ENCODE results near the gene HAUS8. TPM values are rescaled to one million over a fixed set of nuclear protein-coding genes. Genes with fewer than 3 reads are reported as not detected.
"Not testable (repeated sequence)": the region's sequence is repeated elsewhere in the genome, so short reads cannot be mapped to it uniquely, and the experiment has no call there.

The HAUS8 gene
- total and polyA plus RNA-seq, 2 of the 8 experiments (the other 6 are each of a cell fraction or from before 2014, with no cell fraction given): 18.4 to 23.2 TPM

DNA sequence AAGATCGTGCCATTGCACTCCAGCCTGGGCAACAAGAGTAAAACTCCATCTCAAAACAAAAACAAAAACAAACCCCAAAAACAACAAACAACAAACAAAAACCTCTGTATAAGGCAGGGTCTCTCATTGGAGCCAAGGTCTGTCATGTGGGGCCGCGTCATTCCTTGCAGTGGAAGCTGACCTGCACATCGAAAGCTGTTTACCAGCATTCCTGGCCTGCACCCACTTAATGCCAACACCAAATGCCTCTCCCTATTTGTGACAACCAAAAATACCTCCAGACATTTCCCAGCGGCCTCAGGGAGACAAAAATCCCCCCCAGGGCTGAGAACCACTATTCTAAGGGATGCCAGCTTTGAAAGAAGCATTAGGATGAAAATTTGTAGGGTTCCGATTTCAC is 49.9 kb downstream of the HAUS8 start (continued):
- no peak for TF ChIP-seq KDM1A (IDR thresholded peaks at IDR 0.05; ENCODE audit: borderline replicate concordance, low read length)

- H4K91ac ChIP-seq (replicated peaks; ENCODE audit: insufficient read length, low read length); H2AFZ ChIP-seq (ENCODE audit: low read length); H4K8ac ChIP-seq (ENCODE audit: extremely low read depth, insufficient read depth, low read length); H2BK12ac ChIP-seq (ENCODE audit: low read depth, low read length); H3K23ac ChIP-seq (ENCODE audit: insufficient read length); FAIRE-seq; H3K4me1 ChIP-seq (replicated peaks in 1 of 4; ENCODE audit: control insufficient read depth in 3 of 4, insufficient read depth in 4 of 4, low read length in 3 of 4); H2BK5ac ChIP-seq (ENCODE audit: low read depth, low read length); H3K79me1 ChIP-seq (ENCODE audit: low read depth, low read length); H3K4me2 ChIP-seq (ENCODE audit: insufficient read depth in 1 of 2, low read depth in 2 of 2, low read length in 2 of 2); H2BK20ac ChIP-seq (ENCODE audit: low read length); H3K56ac ChIP-seq (replicated peaks; ENCODE audit: insufficient read length, low read depth, low read length); H3K4ac ChIP-seq (replicated peaks; ENCODE audit: insufficient read length, low read depth, low read length); H3K9ac ChIP-seq (replicated peaks in 1 of 4; ENCODE audit: extremely low read depth in 1 of 4, low read depth in 3 of 4, low read length in 3 of 4); H3K79me2 ChIP-seq (ENCODE audit: control insufficient read depth in 1 of 2, insufficient read depth in 2 of 2, low read length in 2 of 2); H3K9me3 ChIP-seq (ENCODE audit: insufficient read depth in 2 of 2, low read depth in 1 of 2, low read length in 1 of 2); H4K20me1 ChIP-seq (replicated peaks in 1 of 2; ENCODE audit: control insufficient read depth in 1 of 2, insufficient read depth in 2 of 2, low read length in 2 of 2); H3K14ac ChIP-seq (ENCODE audit: insufficient read length); H2BK15ac ChIP-seq (ENCODE audit: low read length); H2BK120ac ChIP-seq (replicated peaks; ENCODE audit: low read depth, low read length); H3K36me3 ChIP-seq (ENCODE audit: control insufficient read depth in 2 of 4, insufficient read depth in 4 of 4, low read length in 3 of 4); H3K18ac ChIP-seq (ENCODE audit: extremely low read depth, low read length); H3K4me3 ChIP-seq (ENCODE audit: extremely low read depth in 1 of 4, insufficient read depth in 2 of 4, low read depth in 3 of 4, low read length in 4 of 4); DNase-seq (ENCODE audit: low read depth in 1 of 2, low spot score in 2 of 2); H3K27me3 ChIP-seq (replicated peaks in 1 of 4; ENCODE audit: control insufficient read depth in 3 of 4, extremely low read depth in 1 of 4, insufficient read depth in 3 of 4, low read length in 3 of 4); H4K5ac ChIP-seq (ENCODE audit: insufficient read length, low read depth, low read length); H2AK5ac ChIP-seq (ENCODE audit: low read depth, low read length); H3K27ac ChIP-seq (ENCODE audit: low read depth, low read length): not testable (repeated sequence)
- 76% methylated on average over 8 of the region's 8 CpGs; no CpG with 5 or more reads in 1 of the 2 experiments for WGBS, 2 experiments (ENCODE audit: extremely low coverage in 1 of 2, insufficient coverage in 1 of 2, insufficient read length in 1 of 2, insufficient replicate concordance in 2 of 2, low coverage in 1 of 2, low lambda C conversion rate in 2 of 2, missing lambda C conversion rate in 1 of 2)
- POLR2A ChIA-PET (ENCODE audit: partially characterized antibody): interaction anchor here (1.1 kb wide), 1 partner anchor 12 kb away, joined by 4 read pairs; no protein-coding TSS in a partner anchor
- CTCF ChIA-PET (ENCODE audit: partially characterized antibody): interaction anchor here (0.6 kb wide), 1 partner anchor 219 kb away, joined by 3 read pairs; no protein-coding TSS in a partner anchor
- peaks cover 11% of the 10 kb centered on the region for H3K23me2 ChIP-seq (ENCODE audit: low read depth, low read length)
Measured at GRCh38 chr19:17024941-17025340, 50.3 kb downstream of the HAUS8 start.

Measured in H1 (cell line).